Subcutaneous adipose tissue (tissue), 4 donors: ENCODE data around the gene CDKN2B-AS1. TPM values are rescaled to one million over a fixed set of nuclear protein-coding genes. Genes with fewer than 3 reads are reported as not detected.

ENCODE experiments used
- total RNA-seq, 4 donors: library from RNA; depleted of rRNA; stranded (reverse); fragments of >200 nt; gene quantifications; one replicate each; pipeline ENCODE4 v1.1.0, GENCODE V29; 2016
- TF ChIP-seq, protein P1 (sequence below): fragments of 450-650 bp; IDR thresholded peaks from one replicate; pipeline ENCODE4 v1.5.1; 2016; ENCODE audit warnings: low read depth, mild to moderate bottlenecking, control low read depth, antibody characterized with exemption, moderate library complexity

Gene CDKN2B-AS1
- total RNA-seq, 4 donors from 2014 or later: 6.1 TPM; not detected in 3

DNA sequence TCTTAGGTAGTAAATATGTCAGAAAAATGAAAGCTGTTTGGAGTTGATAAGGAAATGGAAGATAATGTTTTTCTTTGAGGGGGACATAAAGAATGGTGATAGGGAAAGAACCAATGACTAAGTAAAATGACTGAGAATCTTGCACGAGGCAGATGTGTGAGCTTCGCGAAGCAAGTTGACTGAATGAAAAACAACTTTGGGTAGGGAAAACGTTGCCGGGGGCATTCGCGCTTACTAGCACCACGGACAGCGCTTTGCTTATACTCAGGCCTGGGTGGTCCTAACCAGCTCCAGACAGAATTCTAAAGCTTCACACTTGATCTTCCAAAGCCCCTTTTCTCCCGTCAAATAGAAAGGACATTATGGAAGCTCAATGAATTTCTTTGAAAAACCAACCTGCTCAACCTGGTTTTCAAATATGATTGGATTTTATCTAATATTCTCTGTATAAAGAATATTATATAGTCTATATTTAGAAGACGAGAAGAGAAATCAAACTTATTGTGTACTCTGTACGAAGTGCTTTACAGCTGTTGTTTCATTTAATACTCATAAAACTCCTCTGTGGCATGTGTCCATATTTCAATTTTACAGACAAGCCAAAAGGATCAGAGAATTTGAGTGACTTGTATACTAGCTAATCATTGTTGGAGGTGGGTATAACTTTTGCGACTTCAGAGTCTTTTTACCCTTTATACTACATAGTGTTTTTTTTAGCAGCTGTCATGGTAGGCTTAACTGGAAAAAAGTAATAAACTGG, 16.5 kb downstream of the CDKN2B-AS1 start:
- TF ChIP-seq, protein P1, sequence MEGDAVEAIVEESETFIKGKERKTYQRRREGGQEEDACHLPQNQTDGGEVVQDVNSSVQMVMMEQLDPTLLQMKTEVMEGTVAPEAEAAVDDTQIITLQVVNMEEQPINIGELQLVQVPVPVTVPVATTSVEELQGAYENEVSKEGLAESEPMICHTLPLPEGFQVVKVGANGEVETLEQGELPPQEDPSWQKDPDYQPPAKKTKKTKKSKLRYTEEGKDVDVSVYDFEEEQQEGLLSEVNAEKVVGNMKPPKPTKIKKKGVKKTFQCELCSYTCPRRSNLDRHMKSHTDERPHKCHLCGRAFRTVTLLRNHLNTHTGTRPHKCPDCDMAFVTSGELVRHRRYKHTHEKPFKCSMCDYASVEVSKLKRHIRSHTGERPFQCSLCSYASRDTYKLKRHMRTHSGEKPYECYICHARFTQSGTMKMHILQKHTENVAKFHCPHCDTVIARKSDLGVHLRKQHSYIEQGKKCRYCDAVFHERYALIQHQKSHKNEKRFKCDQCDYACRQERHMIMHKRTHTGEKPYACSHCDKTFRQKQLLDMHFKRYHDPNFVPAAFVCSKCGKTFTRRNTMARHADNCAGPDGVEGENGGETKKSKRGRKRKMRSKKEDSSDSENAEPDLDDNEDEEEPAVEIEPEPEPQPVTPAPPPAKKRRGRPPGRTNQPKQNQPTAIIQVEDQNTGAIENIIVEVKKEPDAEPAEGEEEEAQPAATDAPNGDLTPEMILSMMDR: no peak

DNA sequence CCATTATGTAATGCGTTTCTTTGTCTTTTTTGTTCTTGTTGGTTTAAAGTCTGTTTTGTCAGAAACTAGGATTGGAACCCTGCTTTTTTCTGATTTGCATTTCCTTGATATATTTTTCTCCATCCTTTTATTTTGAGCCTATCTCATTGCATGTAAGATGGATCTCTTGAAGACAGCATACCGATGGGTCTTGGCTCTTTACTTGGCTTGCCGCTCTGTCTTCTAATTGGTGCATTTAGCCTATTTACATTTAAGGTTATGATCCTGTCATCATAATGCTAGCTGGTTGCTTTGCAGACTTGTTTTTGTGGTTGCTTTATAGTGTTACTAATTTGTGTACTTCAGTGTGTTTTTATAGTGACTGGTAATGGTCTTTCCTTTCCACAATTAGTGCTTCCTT, 27.8 kb downstream of the CDKN2B-AS1 start:
- TF ChIP-seq, protein P1: no peak

DNA sequence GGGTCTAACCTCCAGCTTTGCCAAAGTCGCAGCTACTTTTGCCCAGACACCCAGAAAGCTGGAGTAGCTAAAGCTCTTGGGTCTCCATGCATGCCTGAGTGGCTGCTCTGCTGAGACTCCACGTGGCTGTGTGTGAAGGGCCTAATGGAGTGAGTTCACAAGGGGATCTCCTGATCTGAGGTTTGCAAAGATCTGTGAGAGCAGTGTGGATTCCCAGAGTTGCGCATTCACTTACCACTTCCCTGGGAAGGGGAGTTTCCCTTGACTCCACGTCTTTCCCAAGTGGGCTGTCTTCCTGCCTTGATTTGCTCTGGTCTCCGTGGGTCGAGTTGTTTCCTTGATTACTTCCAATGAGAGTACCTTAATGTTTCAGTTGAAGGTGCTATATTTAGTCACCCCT, 32.1 kb downstream of the CDKN2B-AS1 start:
- TF ChIP-seq, protein P1: no peak

DNA sequence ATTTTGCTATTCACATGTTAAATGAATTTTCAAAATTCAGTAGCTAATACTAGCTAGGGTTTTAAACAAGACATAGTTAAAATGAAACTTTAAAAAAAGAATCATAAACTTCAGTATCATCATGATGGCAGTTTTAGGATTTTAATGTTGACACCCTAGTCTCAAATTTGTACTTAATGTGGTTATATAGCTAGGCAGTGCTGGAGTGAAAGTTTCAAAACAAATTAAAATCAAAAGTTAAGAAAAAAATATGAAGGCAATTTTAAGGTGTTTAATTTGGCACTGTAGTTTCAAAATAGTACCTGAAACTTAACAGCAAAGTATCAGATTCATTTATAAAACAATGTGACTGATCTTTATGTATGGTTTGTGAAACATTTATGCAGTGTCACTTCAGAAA, 33.8 kb downstream of the CDKN2B-AS1 start:
- TF ChIP-seq, protein P1: no peak

DNA sequence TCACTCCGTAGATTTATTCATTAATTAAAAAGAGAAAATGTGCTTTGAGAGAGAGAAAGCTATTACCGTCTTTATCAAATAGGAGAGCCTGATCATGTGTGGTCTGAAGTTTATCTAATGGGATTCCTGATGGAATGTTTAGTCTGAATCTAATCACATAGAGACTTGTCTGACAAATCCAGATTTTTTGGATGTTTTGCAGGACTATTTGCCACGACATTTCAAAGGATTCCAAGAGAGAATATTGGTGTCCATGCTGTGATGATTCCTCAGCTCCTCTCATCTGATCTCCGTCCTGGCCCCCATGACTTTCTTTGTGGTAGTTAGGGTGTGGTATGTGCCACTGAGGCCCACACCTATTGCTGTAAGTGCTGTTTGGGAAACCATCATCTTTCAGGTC, 34.6 kb downstream of the CDKN2B-AS1 start:
- TF ChIP-seq, protein P1: no peak

DNA sequence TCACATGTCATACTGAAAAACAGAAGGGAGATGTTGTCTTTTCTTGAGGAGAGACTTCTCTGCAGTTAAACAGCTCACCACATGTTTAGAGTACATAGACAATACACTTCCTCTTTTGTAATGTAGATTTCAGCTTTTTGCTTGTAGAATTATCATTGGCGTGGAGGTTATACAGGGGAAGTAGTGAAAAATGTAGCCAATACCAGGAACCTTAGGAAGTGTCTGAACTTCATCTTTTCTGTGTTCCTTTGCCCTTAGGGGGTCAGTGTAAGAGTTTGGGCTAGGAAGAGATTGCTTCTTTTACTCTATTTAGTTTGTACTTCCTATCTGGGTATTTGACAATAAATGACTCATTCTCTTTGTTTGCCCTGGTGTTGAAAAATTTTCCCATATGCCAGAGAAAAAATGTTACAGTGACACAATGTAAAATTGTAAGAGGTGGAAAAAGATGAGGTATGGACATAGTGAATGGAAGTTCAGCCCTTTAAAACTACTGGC, 35.6 kb downstream of the CDKN2B-AS1 start:
- TF ChIP-seq, protein P1: no peak

DNA sequence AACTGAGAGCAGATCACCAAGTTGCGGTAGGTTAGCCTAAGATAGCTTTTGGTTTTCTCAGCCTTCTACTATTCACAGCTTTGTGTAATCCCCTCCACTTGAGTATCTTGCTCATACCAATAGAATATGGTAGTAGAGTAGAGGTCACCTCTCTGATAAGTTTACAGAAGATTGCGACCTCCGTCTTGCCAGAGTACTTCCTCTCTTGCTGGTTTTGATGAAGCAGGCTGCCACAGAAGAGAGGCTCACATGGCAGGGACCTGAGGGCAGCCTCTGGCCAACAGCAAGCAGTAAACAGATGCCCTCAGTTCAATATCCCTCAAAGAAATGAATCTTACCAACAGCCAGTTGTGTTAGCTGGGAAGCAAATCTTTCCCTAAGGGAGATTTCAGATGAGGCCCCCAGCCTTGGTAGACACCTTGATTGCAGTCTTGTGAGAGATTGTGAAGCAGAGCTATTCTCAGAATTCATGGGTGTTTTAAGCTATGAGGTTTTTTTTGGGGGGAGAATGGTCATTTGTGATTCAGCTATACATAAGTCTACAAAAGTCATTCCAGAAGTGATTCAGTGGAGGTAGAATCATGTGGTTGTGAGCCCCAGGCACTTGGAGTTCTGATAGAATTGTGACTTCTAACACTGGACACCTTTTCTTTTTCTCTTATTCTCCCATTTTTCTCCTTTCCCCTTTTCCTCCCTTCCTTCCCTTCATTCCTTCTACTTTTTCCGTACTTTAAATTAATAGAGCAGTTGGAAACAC, 37.2 kb downstream of the CDKN2B-AS1 start:
- TF ChIP-seq, protein P1: no peak
